Epithelial cell of esophagus (primary cell): Measurements from ENCODE around the gene C1QL4.
A peak's percentile ranks its signal among the peaks of the same experiment; 100 is the strongest.

ENCODE experiments used
- DNase-seq: peaks from one replicate; pipeline ENCODE4 v3.0.0; 2010; ENCODE audit warnings: low read depth
- H3K4me3 ChIP-seq: 2 replicates; pipeline ENCODE4 v1.5.1; 2011; ENCODE audit warnings: mild to moderate bottlenecking, low read length, control low read depth
- TF ChIP-seq, protein P1 (sequence below): IDR thresholded peaks from 2 replicates; pipeline ENCODE4 v1.5.1; 2011; ENCODE audit warnings: low read depth, mild to moderate bottlenecking, low read length, control low read depth, inconsistent platforms; ENCODE audit not compliant: insufficient read depth; ENCODE audit errors: missing control alignments

Gene C1QL4

GRCh38 chr12:49367381-49368239 lies 30.6 kb upstream of the C1QL4 start, which contains the start of gene SPATS2:
SPATS2 (plus strand) TSS chr12:49367462; CDS start chr12:49461013, 93,551 bp downstream.
- peak within 1 kb of the TSS; percentile 81 for H3K4me3 ChIP-seq
- no peak for DNase-seq
- TF ChIP-seq, protein P1, sequence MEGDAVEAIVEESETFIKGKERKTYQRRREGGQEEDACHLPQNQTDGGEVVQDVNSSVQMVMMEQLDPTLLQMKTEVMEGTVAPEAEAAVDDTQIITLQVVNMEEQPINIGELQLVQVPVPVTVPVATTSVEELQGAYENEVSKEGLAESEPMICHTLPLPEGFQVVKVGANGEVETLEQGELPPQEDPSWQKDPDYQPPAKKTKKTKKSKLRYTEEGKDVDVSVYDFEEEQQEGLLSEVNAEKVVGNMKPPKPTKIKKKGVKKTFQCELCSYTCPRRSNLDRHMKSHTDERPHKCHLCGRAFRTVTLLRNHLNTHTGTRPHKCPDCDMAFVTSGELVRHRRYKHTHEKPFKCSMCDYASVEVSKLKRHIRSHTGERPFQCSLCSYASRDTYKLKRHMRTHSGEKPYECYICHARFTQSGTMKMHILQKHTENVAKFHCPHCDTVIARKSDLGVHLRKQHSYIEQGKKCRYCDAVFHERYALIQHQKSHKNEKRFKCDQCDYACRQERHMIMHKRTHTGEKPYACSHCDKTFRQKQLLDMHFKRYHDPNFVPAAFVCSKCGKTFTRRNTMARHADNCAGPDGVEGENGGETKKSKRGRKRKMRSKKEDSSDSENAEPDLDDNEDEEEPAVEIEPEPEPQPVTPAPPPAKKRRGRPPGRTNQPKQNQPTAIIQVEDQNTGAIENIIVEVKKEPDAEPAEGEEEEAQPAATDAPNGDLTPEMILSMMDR, result no peak

DNA sequence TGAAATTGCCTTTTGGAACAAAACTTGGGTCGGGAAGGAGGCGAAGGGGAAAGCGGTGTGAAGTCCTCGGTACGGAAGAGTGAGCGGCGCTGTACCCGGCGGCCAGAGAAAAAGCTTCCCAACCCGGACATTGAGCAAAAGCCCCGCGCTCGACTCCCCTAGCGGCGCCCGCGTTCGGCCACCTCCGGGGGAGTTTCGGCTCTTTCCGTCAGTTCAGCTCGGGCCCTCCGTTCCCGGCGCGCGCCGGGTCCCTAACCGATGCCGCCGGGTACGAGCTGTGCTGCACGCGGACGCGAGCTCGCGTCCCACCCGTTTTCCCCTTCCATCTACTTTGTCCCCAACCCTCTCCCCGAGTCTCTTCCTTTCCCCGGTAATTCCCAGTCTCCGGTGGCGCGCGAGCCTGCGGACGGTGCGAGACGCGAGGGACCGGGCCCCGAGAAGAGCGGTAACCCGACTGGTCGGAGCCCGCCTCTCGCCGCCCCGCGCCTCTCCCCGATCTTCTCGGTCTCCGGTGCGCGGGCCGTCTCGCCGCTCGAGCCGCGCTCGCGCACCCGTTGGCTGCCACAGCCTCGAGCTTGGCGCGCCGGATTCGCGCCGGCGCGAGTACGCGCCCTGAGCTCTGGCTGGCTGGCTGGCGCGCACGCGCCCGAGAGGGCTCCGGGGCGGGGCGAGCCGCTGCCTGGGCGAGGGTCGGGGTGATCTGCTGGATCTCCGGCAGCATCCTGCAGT lies 29.8 kb upstream of the C1QL4 start:
- H3K4me3 ChIP-seq, result peak overlapping the region; percentile 81
- DNase-seq, result peak; percentile 92
- TF ChIP-seq, protein P1, result peak; percentile 20

DNA sequence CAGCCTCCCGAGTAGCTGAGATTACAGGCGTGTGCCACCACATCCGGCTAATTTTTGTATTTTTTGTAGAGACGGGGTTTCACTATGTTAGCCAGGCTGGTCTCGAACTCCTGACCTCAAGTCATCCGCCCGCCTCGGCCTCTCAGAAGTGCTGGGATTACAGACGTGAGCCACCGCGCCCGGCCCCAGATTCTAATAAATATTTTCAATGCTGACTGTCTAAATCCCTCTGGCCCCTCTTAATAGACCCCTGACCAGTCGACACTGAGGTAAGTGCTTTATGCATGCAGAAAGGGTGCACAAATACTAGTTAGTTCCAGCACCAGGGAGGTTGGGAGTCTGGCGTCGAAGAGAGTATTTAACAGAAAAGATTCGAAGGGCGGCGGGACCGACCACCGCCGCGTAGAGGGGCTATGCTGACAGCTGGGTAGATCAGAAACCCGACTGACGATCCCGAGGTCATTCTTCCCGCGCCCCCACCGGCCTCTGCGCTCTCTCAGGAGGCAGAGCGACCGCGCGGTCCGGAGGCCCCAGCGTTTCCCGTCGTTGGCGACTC lies 29.2 kb upstream of the C1QL4 start:
- no peak for DNase-seq
- TF ChIP-seq, protein P1, result no peak
- H3K4me3 ChIP-seq, result peak overlapping the region; percentile 81

DNA sequence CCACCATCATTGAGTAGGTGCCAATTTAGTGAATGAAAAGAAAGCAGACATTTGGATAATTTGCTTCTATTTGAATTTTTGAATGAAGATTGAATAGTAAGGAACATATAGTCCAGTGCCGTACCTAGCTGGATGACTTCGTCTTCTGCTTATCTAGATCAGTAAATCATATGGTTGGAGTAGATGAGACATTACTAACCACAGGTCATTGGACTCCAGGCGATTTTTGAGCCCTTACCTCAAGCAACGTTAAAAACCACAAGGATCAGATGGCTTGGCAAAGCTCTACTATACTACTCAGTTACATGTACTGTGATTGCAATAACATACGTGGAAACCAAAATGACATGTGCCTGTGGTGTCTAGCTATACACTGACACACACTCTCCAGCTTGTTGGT lies 28.6 kb upstream of the C1QL4 start:
- H3K4me3 ChIP-seq, result no peak overlapping the region
- DNase-seq, result peak; percentile 57
- TF ChIP-seq, protein P1, result no peak

- no peak overlapping the region for H3K4me3 ChIP-seq
- DNase-seq, result peak; percentile 84
- TF ChIP-seq, protein P1, result no peak
These were observed 28.0 kb upstream of the C1QL4 start for GRCh38 chr12:49364989-49365388.

DNA sequence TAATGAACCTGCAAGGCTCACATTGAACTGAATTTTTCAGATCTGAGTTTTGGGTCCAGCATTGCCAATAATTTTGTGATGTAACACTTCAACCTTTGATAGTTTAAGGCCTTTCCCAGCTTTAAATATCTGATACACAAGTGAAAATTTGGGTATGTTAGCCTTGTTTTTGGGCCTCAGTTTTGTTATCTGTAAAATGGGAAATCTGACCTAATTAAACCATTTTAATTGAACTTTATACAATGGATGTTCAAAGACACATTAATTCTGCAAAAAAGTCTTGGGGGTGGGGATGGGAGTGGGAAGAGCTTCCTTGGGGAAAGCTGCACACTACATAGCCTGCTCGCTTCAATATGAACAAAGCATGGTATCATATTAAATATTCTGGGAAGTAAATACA lies 25.1 kb upstream of the C1QL4 start:
- no peak for DNase-seq
- TF ChIP-seq, protein P1, result no peak
- H3K4me3 ChIP-seq, result no peak overlapping the region
